Retinal pigment epithelial cell (primary cell): ENCODE measurements around the gene MUC6.

Experiments
- DNase-seq: peaks from one replicate; pipeline ENCODE4 v3.0.0-alpha.2; 2010; ENCODE audit warnings: low read depth
- H3K4me3 ChIP-seq: 2 replicates; pipeline ENCODE4 v1.5.1; 2011; ENCODE audit warnings: mild to moderate bottlenecking, low read length, control low read depth, moderate library complexity
- CTCF ChIP-seq: conservative IDR thresholded peaks from 2 replicates; pipeline ENCODE4 v1.5.1; 2011; ENCODE audit warnings: low read depth, low read length, control low read depth, inconsistent platforms

Gene MUC6

GRCh38 chr11:1081601-1082311 is 45.2 kb upstream of the MUC6 start:
- no peak for DNase-seq
- H3K4me3 ChIP-seq = no peak overlapping the region
- TF ChIP-seq CTCF = no peak

DNA sequence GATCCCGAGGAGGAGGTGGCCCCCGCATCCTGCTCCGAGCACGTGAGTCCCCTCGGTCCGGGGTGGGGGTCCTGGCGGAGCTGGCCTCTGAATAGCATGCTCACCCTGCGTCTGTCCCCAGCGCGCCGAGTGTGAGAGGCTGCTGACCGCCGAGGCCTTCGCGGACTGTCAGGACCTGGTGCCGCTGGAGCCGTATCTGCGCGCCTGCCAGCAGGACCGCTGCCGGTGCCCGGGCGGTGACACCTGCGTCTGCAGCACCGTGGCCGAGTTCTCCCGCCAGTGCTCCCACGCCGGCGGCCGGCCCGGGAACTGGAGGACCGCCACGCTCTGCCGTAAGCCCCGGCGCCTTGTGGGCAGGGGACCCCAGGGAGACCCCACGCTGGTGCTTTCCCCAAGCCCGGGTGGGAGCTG is 41.7 kb upstream of the MUC6 start:
- H3K4me3 ChIP-seq = no peak overlapping the region
- TF ChIP-seq CTCF = no peak
- DNase-seq = no peak

DNA sequence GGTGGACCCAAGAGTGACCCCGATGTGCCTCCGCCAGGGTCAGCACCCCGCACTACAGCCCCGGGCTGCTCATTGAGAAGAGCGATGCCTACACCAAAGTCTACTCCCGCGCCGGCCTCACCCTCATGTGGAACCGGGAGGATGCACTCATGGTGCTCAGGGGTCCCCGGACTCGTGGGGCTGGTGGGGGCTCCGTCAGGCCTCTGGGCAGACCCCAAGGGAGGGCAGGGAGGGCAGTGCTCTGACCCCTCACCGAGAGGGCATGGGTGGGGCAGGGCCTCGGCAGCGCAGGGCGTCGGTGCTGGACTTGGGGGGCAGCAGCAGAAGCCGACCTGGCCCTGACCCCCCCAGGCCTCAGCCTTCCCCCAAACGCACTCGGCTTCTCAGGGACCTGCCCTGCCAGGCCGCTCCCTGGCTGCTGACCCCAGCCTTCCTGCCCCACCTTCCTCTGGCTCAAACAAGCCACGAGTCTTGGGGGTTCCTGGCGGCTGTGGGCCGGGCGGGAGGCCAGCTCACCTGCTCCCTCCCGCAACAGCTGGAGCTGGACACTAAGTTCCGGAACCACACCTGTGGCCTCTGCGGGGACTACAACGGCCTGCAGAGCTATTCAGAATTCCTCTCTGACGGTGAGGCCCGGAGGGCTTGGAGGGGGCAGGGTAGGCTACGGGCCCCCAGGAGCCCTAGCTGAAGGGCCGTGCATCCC is 41.0 kb upstream of the MUC6 start:
- H3K4me3 ChIP-seq = no peak overlapping the region
- no peak for TF ChIP-seq CTCF
- no peak for DNase-seq

GRCh38 chr11:1077033-1077416 is 40.5 kb upstream of the MUC6 start:
- H3K4me3 ChIP-seq = no peak overlapping the region
- no peak for DNase-seq
- no peak for TF ChIP-seq CTCF

- no peak overlapping the region for H3K4me3 ChIP-seq
- TF ChIP-seq CTCF = no peak
- DNase-seq = no peak
Observed at GRCh38 chr11:1076061-1076665, 39.6 kb upstream of the MUC6 start.

GRCh38 chr11:1075341-1075911 is 38.9 kb upstream of the MUC6 start:
- H3K4me3 ChIP-seq = no peak overlapping the region
- TF ChIP-seq CTCF = no peak
- DNase-seq = no peak
